ENCODE data around the gene CCNDBP1.

GRCh38 chr15:43241100-43241499 lies 55.9 kb downstream of the CCNDBP1 start:
- TF ChIP-seq POLR2A (IDR thresholded peaks at IDR 0.05), result no peak
- TF ChIP-seq, protein P1, sequence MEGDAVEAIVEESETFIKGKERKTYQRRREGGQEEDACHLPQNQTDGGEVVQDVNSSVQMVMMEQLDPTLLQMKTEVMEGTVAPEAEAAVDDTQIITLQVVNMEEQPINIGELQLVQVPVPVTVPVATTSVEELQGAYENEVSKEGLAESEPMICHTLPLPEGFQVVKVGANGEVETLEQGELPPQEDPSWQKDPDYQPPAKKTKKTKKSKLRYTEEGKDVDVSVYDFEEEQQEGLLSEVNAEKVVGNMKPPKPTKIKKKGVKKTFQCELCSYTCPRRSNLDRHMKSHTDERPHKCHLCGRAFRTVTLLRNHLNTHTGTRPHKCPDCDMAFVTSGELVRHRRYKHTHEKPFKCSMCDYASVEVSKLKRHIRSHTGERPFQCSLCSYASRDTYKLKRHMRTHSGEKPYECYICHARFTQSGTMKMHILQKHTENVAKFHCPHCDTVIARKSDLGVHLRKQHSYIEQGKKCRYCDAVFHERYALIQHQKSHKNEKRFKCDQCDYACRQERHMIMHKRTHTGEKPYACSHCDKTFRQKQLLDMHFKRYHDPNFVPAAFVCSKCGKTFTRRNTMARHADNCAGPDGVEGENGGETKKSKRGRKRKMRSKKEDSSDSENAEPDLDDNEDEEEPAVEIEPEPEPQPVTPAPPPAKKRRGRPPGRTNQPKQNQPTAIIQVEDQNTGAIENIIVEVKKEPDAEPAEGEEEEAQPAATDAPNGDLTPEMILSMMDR (IDR thresholded peaks at IDR 0.05), result no peak

Data from heart left ventricle (tissue), 13 donors.